NCI-H1092 (cell line): ENCODE results near the gene NFAM1.

Experiments used
- DNase-seq: peaks from one replicate; lab custom pipeline; 2025; lab: John Stamatoyannopoulos, UW

NFAM1 gene

GRCh38 chr22:42439821-42440674, 7.8 kb upstream of the NFAM1 start:
- DNase-seq = no peak

GRCh38 chr22:42439021-42439567, 6.9 kb upstream of the NFAM1 start:
- no peak for DNase-seq

- no peak for DNase-seq
Measured at GRCh38 chr22:42438293-42438650, 6.1 kb upstream of the NFAM1 start.

- peak; percentile 71 for DNase-seq
Measured at GRCh38 chr22:42437488-42438292, 5.5 kb upstream of the NFAM1 start.

- DNase-seq = peak; percentile 72
Measured at GRCh38 chr22:42436404-42436803, 4.2 kb upstream of the NFAM1 start.

- no peak for DNase-seq
Measured at GRCh38 chr22:42434748-42435425, 2.7 kb upstream of the NFAM1 start.

GRCh38 chr22:42433754-42434682, 1.8 kb upstream of the NFAM1 start:
- DNase-seq = peak; percentile 72

GRCh38 chr22:42432818-42433217, 615 bp upstream of the NFAM1 start:
- no peak for DNase-seq

GRCh38 chr22:42431401-42432019, 693 bp downstream of the NFAM1 start:
- peak; percentile 21 for DNase-seq

- DNase-seq = no peak
Measured at GRCh38 chr22:42430528-42431125, 1.6 kb downstream of the NFAM1 start.

- no peak for DNase-seq
Measured at GRCh38 chr22:42428760-42429159, 3.4 kb downstream of the NFAM1 start.

- DNase-seq = no peak
Measured at GRCh38 chr22:42428025-42428424, 4.2 kb downstream of the NFAM1 start.

- no peak for DNase-seq
Measured at GRCh38 chr22:42427167-42427566, 5.0 kb downstream of the NFAM1 start.

- no peak for DNase-seq
Measured at GRCh38 chr22:42425989-42426355, 6.2 kb downstream of the NFAM1 start.

- no peak for DNase-seq
Measured at GRCh38 chr22:42425337-42425988, 6.7 kb downstream of the NFAM1 start.

- DNase-seq = no peak
Measured at GRCh38 chr22:42419243-42419881, 12.8 kb downstream of the NFAM1 start.

- no peak for DNase-seq
Measured at GRCh38 chr22:42418811-42419242, 13.4 kb downstream of the NFAM1 start.

- no peak for DNase-seq
Measured at GRCh38 chr22:42417645-42418305, 14.4 kb downstream of the NFAM1 start.
